OCI-LY3 (cell line): ENCODE data around the gene PFKL.

ENCODE experiments used
- EZH2phosphoT487 ChIP-seq: fragments of 200-600 bp; shearing (Covaris generic); IDR thresholded peaks from 2 replicates; pipeline ENCODE4 v1.6.1; 2018; ENCODE audit warnings: antibody characterized with exemption, mixed run types, low read depth
- TF ChIP-seq, protein P1 (sequence below): fragments of 200-600, 300-600 bp; sonication (generic); IDR thresholded peaks from 2 replicates; pipeline ENCODE4 v1.5.1; 2014; ENCODE audit warnings: antibody characterized with exemption, low read length, low read depth

DNA sequence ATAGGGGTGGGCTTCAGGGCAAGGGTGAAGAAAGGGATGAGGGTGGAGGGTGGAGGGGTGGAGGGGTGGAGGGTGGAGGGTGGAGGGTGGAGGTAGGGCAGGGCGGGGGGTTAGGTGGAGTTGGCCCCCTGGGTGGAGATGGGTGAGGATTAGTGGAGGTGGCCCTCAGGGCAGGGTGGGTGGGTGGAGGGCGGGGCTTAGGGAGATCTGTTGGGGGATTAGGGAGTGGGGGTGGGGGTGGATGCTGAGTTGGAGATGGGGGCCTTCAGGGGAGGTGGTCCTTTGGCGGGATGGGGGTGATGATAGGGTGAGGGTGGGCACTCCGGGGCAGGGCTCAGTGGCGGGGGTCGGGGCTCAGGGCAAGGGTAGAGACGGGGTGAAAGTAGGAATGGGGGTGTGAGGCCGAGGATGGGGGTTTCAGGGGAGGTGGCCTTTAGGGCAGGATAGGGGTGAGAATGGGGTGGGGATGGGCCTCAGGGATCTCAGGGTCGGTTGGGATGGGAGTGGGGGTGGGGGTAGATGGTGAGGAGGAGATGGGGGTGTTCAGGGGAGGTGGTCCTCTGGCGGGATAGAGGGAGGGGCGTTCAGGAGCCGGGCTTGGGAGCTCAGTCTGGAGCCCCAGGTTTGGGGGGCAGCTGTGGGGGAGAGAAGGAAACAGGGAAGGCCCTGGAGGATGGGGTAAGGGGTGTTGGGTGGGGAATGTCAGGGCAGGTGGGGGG, 37.4 kb upstream of the PFKL start:
- TF ChIP-seq, protein P1, sequence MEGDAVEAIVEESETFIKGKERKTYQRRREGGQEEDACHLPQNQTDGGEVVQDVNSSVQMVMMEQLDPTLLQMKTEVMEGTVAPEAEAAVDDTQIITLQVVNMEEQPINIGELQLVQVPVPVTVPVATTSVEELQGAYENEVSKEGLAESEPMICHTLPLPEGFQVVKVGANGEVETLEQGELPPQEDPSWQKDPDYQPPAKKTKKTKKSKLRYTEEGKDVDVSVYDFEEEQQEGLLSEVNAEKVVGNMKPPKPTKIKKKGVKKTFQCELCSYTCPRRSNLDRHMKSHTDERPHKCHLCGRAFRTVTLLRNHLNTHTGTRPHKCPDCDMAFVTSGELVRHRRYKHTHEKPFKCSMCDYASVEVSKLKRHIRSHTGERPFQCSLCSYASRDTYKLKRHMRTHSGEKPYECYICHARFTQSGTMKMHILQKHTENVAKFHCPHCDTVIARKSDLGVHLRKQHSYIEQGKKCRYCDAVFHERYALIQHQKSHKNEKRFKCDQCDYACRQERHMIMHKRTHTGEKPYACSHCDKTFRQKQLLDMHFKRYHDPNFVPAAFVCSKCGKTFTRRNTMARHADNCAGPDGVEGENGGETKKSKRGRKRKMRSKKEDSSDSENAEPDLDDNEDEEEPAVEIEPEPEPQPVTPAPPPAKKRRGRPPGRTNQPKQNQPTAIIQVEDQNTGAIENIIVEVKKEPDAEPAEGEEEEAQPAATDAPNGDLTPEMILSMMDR: no peak
- no peak for TF ChIP-seq EZH2phosphoT487
